ENCODE results near the gene TRIM29.
"Not testable (repeated sequence)": the region's sequence is repeated elsewhere in the genome, so short reads cannot be mapped to it uniquely, and the experiment has no call there.

Gene TRIM29

GRCh38 chr11:120172054-120172911 lies 34.4 kb upstream of the TRIM29 start:
- DNase-seq (ENCODE audit: low read depth): peak; percentile 17

- DNase-seq (ENCODE audit: low read depth): no peak
Measured at GRCh38 chr11:120170741-120171261, 32.9 kb upstream of the TRIM29 start.

- DNase-seq (ENCODE audit: low read depth): no peak
Measured at GRCh38 chr11:120169981-120170698, 32.2 kb upstream of the TRIM29 start.

GRCh38 chr11:120168960-120169681 lies 31.2 kb upstream of the TRIM29 start:
- DNase-seq (ENCODE audit: low read depth): peak; percentile 35

- no peak for DNase-seq (ENCODE audit: low read depth)
Measured at GRCh38 chr11:120168108-120168959, 30.4 kb upstream of the TRIM29 start.

GRCh38 chr11:120167659-120168058 lies 29.7 kb upstream of the TRIM29 start:
- DNase-seq (ENCODE audit: low read depth): no peak

GRCh38 chr11:120160436-120160835 lies 22.5 kb upstream of the TRIM29 start:
- DNase-seq (ENCODE audit: low read depth): no peak

GRCh38 chr11:120153221-120153620 lies 15.3 kb upstream of the TRIM29 start:
- no peak for DNase-seq (ENCODE audit: low read depth)

GRCh38 chr11:120151536-120151935 lies 13.6 kb upstream of the TRIM29 start:
- no peak for DNase-seq (ENCODE audit: low read depth)

GRCh38 chr11:120149246-120149645 lies 11.3 kb upstream of the TRIM29 start:
- DNase-seq (ENCODE audit: low read depth): no peak

- no peak for DNase-seq (ENCODE audit: low read depth)
Measured at GRCh38 chr11:120147950-120148270, 10.0 kb upstream of the TRIM29 start.

GRCh38 chr11:120147094-120147949 lies 9.4 kb upstream of the TRIM29 start:
- DNase-seq (ENCODE audit: low read depth): no peak

GRCh38 chr11:120146413-120147093 lies 8.6 kb upstream of the TRIM29 start:
- DNase-seq (ENCODE audit: low read depth): no peak

GRCh38 chr11:120144501-120144900 lies 6.6 kb upstream of the TRIM29 start:
- no peak for DNase-seq (ENCODE audit: low read depth)

- DNase-seq (ENCODE audit: low read depth): not testable (repeated sequence)
Measured at GRCh38 chr11:120143472-120143871, 5.6 kb upstream of the TRIM29 start.

GRCh38 chr11:120142441-120143100 lies 4.7 kb upstream of the TRIM29 start:
- no peak for DNase-seq (ENCODE audit: low read depth)

- DNase-seq (ENCODE audit: low read depth): no peak
Measured at GRCh38 chr11:120141768-120142423, 4.0 kb upstream of the TRIM29 start.

- DNase-seq (ENCODE audit: low read depth): no peak
Measured at GRCh38 chr11:120141113-120141767, 3.3 kb upstream of the TRIM29 start.

All from stimulated activated CD8-positive, alpha-beta memory T cell treated with anti-CD3 and anti-CD28 coated beads, Interleukin-4, amount 100 ng/mL, for 24 hours (primary cell).